Measurements from ENCODE around the gene ZXDC.

DNA sequence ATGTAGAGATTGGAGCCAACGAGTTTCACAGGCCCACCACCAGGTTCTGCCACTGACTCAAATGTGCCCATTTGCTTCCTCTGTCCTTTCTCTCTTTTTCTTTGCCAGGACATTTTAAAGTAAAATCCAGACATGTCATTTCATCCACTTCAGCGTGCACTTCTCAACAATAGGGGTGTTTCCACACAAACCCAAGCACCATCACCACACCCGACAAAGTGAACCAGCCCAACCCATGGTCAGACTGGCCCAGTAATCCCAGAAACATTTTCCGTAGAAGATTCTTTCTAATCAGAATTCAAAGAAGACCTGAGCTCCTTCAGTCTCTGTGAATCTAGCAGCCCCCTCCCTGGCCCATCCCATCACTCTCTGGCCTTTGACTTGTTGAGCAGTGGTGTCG lies 67.6 kb downstream of the ZXDC start:
- no peak for TF ChIP-seq EZH2 (IDR thresholded peaks at IDR 0.05; ENCODE audit: low read length)
- TF ChIP-seq, protein P1, sequence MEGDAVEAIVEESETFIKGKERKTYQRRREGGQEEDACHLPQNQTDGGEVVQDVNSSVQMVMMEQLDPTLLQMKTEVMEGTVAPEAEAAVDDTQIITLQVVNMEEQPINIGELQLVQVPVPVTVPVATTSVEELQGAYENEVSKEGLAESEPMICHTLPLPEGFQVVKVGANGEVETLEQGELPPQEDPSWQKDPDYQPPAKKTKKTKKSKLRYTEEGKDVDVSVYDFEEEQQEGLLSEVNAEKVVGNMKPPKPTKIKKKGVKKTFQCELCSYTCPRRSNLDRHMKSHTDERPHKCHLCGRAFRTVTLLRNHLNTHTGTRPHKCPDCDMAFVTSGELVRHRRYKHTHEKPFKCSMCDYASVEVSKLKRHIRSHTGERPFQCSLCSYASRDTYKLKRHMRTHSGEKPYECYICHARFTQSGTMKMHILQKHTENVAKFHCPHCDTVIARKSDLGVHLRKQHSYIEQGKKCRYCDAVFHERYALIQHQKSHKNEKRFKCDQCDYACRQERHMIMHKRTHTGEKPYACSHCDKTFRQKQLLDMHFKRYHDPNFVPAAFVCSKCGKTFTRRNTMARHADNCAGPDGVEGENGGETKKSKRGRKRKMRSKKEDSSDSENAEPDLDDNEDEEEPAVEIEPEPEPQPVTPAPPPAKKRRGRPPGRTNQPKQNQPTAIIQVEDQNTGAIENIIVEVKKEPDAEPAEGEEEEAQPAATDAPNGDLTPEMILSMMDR (optimal IDR thresholded peaks at IDR 0.05 in 1 of 3, IDR thresholded peaks at IDR 0.05 in 1 of 3, conservative IDR thresholded peaks at IDR 0.05 in 1 of 3; ENCODE audit: extremely low read depth in 1 of 3, insufficient read depth in 2 of 3, low read length in 3 of 3): no peak

All from keratinocyte (primary cell).